ENCODE data around the gene SPRR2F.

Gene SPRR2F

DNA sequence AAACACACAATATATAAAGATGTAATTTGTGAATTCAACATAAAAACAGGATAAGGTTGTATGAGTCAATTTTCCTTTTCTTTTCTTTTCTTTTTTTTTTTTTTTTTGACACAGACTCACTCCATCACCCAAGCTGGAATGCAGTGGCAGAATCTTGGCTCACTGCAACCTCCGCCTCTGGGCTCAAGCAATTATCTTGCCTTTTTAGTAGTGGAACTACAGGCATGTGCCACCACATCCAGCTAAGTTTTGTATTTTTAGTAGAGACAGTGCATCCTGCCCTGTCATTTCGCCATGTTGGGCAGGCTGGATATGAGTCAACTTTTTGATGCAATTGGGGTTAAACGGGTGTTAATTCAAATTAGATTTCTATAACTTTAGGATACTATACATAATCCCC lies 31.6 kb downstream of the SPRR2F start:
- no peaks in the 10 kb centered on the region for H4K20me1 ChIP-seq
- H3K4me3 ChIP-seq, result no peak overlapping the region
- TF ChIP-seq Cebpa-rat (IDR thresholded peaks at IDR 0.05), result no peak
- no peaks in the 10 kb centered on the region for H3K36me3 ChIP-seq
- H3K4me1 ChIP-seq, result peaks cover 11% of the 10 kb centered on the region; the same call in 1 of the 2 replicates
- H3K9me3 ChIP-seq, result peaks cover 15% of the 10 kb centered on the region
- H3K27me3 ChIP-seq, result no peaks in the 10 kb centered on the region
- H3K9ac ChIP-seq, result no peak overlapping the region
- no peak overlapping the region for H3K27ac ChIP-seq
- H3K4me2 ChIP-seq, result no peak overlapping the region

DNA sequence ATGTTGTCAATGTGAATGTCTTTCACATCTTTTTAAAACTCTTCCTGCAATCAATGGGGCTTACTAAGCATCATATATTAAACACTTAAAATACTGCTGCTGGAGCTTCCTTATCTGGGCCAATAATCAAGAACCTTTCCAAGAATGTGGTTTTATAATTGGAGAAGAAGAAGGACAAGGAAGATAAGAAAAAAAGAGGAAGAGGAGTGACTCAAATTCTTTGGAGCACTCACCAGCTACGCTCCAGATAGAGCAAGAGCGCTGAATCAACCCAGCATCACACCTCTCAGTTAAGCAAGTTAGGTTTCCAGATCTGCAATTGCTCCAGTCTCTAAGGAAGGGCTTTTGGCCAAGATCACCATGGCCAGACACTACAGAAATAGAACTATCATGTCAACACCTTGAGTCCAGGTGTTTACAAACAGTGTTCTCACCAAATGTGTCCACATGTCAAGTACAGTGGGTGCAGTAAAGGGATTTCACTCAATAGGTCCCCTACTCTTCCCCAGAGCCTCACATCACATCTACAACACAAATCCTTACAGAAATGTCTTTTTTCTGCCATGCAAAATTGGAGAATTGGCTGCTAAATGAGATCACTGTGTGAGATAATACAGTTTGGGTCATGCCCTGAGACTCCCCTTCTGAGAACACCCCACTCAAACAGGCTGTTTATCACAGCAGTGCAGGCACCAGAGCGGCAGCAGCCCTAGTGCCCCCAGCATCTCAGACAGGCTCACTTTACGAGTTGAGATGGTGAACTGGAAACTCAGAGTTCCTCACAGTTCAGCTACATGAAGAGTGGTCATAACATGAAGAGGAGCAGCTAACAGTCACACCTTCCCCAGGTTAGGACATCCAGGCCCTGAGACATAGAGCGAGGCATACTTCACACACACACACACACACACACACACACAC lies 40.2 kb downstream of the SPRR2F start:
- Histone ChIP-seq H3K9me3 (no peaks in the 10 kb centered on the region), H3K4me3 (no peak overlapping the region), H3K9ac (no peak overlapping the region), H3K27ac (no peak overlapping the region), H3K4me1 (no peaks in the 10 kb centered on the region), H3K4me2 (no peak overlapping the region), H3K36me3 (no peaks in the 10 kb centered on the region), H4K20me1 (no peaks in the 10 kb centered on the region), H3K27me3 (no peaks in the 10 kb centered on the region)
- no peak for TF ChIP-seq Cebpa-rat (IDR thresholded peaks at IDR 0.05)

DNA sequence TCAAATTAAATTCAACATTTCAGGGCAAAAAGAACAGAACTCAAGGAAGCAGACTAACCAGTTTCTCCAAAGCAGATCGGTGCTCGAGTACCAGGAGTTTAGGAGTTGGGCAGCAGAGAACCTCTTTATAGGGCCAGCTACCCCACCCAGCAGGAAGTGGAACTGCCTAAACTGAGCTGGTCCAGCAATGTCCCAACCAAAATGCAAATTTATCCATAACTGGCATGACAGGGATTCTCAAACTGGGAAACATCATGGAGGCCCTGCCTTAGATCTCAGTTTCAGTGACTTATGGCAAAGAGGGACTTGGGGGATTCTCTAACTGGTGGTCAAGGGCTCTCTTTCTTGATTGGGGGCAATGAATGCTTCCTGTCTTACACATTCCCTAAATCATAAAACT lies 41.8 kb downstream of the SPRR2F start, which contains the start of gene SPRR2B:
SPRR2B (minus strand) TSS at position 101 of the 400 bp plus-strand sequence. CDS start 772 bp downstream, outside the sequence.
- no peak within 1 kb of the TSS for H3K4me2 ChIP-seq
- no peaks in the 10 kb centered on the region for H3K27me3 ChIP-seq
- no peaks in the 10 kb centered on the region for H3K9me3 ChIP-seq
- TF ChIP-seq Cebpa-rat (IDR thresholded peaks at IDR 0.05), result no peak
- no peaks in the 10 kb centered on the region for H3K4me1 ChIP-seq
- no peaks in the 10 kb centered on the region for H3K36me3 ChIP-seq
- no peak within 1 kb of the TSS for H3K9ac ChIP-seq
- H3K27ac ChIP-seq, result no peak within 1 kb of the TSS
- no peak within 1 kb of the TSS for H3K4me3 ChIP-seq
- H4K20me1 ChIP-seq, result no peaks in the 10 kb centered on the region

DNA sequence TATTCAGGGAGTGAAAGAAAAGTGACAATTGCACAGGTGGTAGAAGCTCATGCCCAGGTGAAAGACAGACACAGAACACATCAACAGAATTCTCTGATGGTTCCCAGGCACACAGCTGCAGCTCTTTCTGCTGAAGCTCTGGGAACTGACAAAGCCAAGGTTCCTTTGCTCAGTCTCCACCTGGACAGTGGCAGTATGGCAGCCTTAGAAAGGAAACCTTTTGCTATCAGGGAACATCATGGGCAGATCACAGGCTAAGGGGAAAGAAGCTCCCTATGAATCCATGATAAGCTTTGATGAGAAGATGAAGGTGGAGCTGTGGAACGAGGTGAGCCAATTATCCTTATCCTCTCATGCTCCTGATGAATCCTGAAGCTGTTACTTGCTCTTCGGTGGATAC lies 43.1 kb downstream of the SPRR2F start:
- Histone ChIP-seq H3K9me3 (no peaks in the 10 kb centered on the region), H3K27ac (no peak overlapping the region), H3K36me3 (no peaks in the 10 kb centered on the region), H3K4me2 (no peak overlapping the region), H3K27me3 (no peaks in the 10 kb centered on the region), H3K4me1 (no peaks in the 10 kb centered on the region), H3K4me3 (no peak overlapping the region), H3K9ac (no peak overlapping the region), H4K20me1 (no peaks in the 10 kb centered on the region)
- no peak for TF ChIP-seq Cebpa-rat (IDR thresholded peaks at IDR 0.05)

Data from BLaER1 (cell line).